Motor neuron (in vitro differentiated cells): Measurements from ENCODE around the gene PNPO. TPM values are rescaled to one million over a fixed set of nuclear protein-coding genes. Genes with fewer than 3 reads are reported as not detected.
A peak's percentile ranks its signal among the peaks of the same experiment; 100 is the strongest.
"Not testable (repeated sequence)": the region's sequence is repeated elsewhere in the genome, so short reads cannot be mapped to it uniquely, and the experiment has no call there.

Experiments
- ATAC-seq, 8 experiments: fragments of 200-7000 bp; cut with Tn5 transposase; replicated peaks in 6 of 8; 2 replicates each; pipeline ENCODE4 v1.8.0; 2021; ENCODE audit warnings: mild to moderate bottlenecking in 8 of 8, moderate library complexity in 8 of 8
- H3K27ac ChIP-seq, 2 donors: fragments of 250-450 bp; sonication (Bioruptor Pico); 2 replicates each; pipeline ENCODE4 v1.9.0; 2021; ENCODE audit warnings: antibody characterized with exemption in 2 of 2, mild to moderate bottlenecking in 2 of 2, moderate library complexity in 1 of 2
- H3K4me1 ChIP-seq, 2 donors: fragments of 250-450 bp; sonication (Bioruptor Pico); replicated peaks in 1 of 2; 2 replicates each; pipeline ENCODE4 v1.6.1; 2021; ENCODE audit warnings: antibody characterized with exemption in 2 of 2, mild to moderate bottlenecking in 2 of 2, moderate library complexity in 1 of 2
- H3K4me3 ChIP-seq, 5 donors: fragments of 250-450 bp; sonication (Bioruptor Pico); 2 replicates each; pipeline ENCODE4 v1.9.0; 2021; ENCODE audit warnings: antibody characterized with exemption in 5 of 5, mild to moderate bottlenecking in 5 of 5, moderate library complexity in 4 of 5
- WGBS, 10 experiments: fragments of 450-650 bp; shearing (Covaris generic); methylation state at CpG; one replicate each; pipeline ENCODE4 v1.0.0; 2022; 5-methylcytosine and 5-hydroxymethylcytosine counted together
- in situ Hi-C, 9 experiments: fragments of 400-800 bp; cut with MboI; loops; one replicate each; pipeline ENCODE4 v1.15.0; 2021; ENCODE audit warnings: low sequenced_read_pairs in 9 of 9, low pct_unique_long_range_greater_than_20kb in 2 of 9; ENCODE audit not compliant: unreplicated experiment in 9 of 9
- total RNA-seq, 8 experiments: library from RNA; unstranded; fragments of 300-600 nt; gene quantifications; 2 replicates each; pipeline versions ENCODE4 v1.2.3 to v1.2.4, GENCODE V29; 2022

The PNPO gene
- total RNA-seq, 8 experiments from 2014 or later: 7.3 to 54.6 (median 10.7) TPM

DNA sequence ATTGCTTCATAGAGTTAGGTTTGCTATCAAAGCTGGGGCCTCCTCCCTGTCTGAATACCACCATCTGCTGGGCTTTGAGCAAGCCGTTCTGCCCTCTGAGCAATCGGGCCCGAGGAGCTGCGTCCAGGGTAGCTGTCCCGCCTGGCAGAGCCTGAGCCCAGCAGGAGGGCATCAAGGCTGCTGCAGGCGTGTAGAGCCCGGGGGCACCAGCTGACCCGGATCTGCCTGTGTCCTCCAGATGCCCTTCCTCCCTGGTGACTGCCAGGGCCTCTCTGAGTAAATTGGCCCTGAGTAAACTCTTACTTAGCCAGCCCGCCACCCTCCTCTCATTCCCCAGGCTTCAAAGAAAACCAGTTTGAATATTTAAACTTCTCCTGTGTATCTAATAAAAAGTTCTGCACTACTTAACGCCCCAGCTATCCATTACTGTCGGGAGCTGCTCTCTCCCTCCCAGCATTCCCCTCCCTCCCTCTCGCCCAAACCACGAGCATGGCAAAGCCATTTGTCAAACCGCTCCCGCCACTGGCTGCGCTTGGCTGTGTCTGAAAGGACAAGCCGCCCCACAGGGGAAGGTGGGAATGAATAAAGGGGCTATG, 46.0 kb downstream of the PNPO start:
- 0 to 30% (median 16%) methylated on average over 1 to 8 of the region's 17 CpGs; no CpG with 5 or more reads in 2 of the 10 experiments for WGBS, 10 experiments
- peak; percentile 76 to 90 (median 86) for ATAC-seq
- no peak overlapping the region for H3K4me3 ChIP-seq
- H3K27ac ChIP-seq: peak overlapping the region in 1 of 2 donors; percentile 23
- in situ Hi-C loops: no loop called here
- peaks cover 66 to 70% of the 10 kb centered on the region in 2 donors for H3K4me1 ChIP-seq

DNA sequence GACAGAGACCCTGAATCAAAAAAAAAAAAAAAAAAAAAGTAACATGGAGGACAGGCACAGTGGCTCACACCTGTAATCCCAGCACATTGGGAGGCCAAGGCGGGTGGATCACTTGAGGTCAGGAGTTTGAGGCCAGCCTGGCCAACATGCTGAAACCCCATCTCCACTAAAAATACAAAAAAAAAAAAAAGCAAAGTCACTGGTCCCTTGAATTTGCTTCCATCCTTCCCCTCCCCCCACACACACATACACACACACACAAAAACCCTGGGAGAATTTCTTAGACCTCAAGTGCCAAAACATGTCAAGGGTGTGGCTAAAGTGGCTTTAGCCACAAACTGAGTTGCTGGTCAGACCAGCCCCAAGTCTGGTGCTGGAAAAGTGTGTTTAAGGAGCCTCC, 47.1 kb downstream of the PNPO start:
- ATAC-seq, H3K4me3 ChIP-seq, H3K27ac ChIP-seq, in situ Hi-C loops: not testable (repeated sequence)
- WGBS, 10 experiments: 67 to 100% methylated on average over 1 of the region's 1 CpG; no CpG with 5 or more reads in 8 of the 10 experiments
- peaks cover 67 to 71% of the 10 kb centered on the region in 2 donors for H3K4me1 ChIP-seq

DNA sequence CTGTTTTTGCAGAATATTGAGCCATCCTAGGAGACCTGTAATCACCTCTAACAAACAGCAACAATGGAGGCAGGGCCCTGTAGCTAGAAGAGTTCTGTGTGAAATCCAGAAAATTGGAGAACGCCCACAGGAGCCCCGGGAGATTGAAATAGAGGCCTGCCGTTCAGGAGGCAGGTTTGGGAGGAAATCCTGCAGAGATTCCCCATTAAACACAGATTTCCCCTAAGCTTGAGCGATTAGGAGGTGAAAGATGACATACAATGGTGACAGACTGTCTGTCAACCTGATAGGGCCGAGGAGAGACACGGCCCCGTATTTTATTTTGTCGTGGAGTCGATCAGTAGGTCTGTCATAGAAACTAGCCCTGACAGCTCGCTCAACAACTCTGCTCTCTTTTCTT, 47.8 kb downstream of the PNPO start:
- no peak for ATAC-seq
- H3K4me3 ChIP-seq: no peak overlapping the region
- WGBS, 10 experiments: 62 to 100% (median 77%) methylated on average over 1 to 9 of the region's 10 CpGs; no CpG with 5 or more reads in 4 of the 10 experiments
- H3K27ac ChIP-seq: no peak overlapping the region
- peaks cover 74 to 78% of the 10 kb centered on the region in 2 donors for H3K4me1 ChIP-seq
- in situ Hi-C loops: no loop called here

DNA sequence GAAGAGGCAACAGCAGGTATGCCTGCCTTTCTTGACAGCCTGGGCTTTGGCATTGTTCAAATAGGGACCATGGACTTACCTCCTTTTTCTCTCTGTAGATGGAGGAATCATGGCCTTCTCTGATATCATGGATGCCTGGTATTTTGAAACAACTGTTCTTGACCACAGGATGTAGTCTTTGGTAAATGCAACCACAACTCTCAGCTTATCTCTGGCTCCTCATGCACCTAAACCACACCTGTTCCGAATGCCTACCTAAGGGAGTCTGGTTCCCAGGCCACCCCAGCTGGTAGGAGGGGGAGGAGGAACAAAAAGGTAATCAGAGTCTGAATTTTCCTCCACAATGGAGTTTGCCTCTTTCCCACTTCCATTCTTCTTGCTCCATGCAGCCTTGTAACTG, 48.3 kb downstream of the PNPO start:
- in situ Hi-C loops: no loop called here
- H3K27ac ChIP-seq: no peak overlapping the region
- peaks cover 79 to 83% of the 10 kb centered on the region in 2 donors for H3K4me1 ChIP-seq
- H3K4me3 ChIP-seq: no peak overlapping the region
- no peak for ATAC-seq
- 86 to 100% (median 100%) methylated on average over 1 of the region's 1 CpG; no CpG with 5 or more reads in 4 of the 10 experiments for WGBS, 10 experiments

DNA sequence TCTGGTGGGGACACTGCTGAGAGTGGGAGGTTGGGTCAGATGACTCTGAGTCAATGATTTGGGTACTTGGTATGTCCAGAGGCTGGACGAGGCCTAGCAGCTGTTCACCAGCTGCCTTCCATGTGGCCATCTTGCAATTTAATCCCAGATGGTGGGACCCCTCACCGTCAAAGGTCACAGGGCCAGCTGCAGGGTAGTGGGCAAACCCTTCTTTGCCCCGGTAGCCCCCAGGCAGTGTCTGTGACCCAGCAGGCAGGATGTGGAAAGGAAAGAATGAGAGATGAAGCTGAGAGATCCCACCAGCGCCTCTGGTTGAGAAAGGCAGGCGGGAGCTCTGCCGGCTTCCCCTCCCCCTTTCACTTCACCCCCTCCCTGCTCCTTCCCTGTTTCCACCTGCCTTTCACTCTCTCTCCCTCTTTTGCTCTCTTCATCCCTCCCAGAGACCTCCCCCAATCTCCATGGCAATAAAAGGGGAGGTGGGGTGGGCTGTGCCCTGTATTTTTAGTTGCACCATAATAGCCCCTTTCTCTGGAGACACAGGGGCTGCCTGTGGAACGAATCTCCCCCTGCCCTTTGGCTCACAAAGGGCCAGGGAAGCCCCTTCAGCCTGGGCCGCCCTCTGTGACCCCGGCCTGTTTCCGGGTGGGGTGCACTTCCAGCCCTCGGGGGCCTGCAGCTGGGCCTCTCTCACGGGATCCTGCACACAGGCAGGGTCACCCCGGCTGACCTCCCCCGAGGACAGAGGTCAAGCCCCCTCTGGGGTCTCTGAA, 49.8 kb downstream of the PNPO start:
- peak overlapping the region; percentile 23 to 60 for H3K27ac ChIP-seq
- H3K4me1 ChIP-seq: peaks cover 94 to 98% of the 10 kb centered on the region in 2 donors
- H3K4me3 ChIP-seq: no peak overlapping the region
- ATAC-seq: peak in 2 of 8 experiments; percentile 6 to 8
- in situ Hi-C loops: no loop called here
- WGBS, 10 experiments: 0 to 80% (median 6%) methylated on average over 1 to 5 of the region's 14 CpGs; no CpG with 5 or more reads in 6 of the 10 experiments

DNA sequence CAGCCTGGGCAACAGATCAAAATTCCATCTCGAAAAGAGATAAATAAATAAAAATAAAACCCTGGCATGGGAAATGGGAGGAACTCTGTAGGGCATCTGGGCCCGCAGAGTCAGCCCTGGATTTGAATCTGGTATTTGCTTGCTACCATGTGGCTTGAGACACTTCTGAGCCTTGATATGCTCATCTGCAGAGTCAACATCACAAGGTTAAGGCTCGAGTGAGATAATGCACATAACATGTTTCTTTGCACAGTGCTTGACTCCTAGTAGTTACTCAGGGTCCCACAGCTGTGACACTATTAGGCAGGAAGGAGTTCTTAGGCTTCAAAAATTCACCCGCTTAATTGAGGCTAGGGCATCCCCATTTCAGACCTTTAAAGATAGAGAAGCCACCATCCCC, 50.8 kb downstream of the PNPO start:
- Histone ChIP-seq H3K4me3 (no peak overlapping the region), H3K27ac (no peak overlapping the region), H3K4me1 (peaks cover 94 to 96% of the 10 kb centered on the region in 2 donors)
- in situ Hi-C loops: no loop called here
- WGBS, 10 experiments: 23 to 100% (median 76%) methylated on average over 1 to 4 of the region's 4 CpGs
- ATAC-seq: peak in 3 of 8 experiments; percentile 7 to 13 (median 9)

DNA sequence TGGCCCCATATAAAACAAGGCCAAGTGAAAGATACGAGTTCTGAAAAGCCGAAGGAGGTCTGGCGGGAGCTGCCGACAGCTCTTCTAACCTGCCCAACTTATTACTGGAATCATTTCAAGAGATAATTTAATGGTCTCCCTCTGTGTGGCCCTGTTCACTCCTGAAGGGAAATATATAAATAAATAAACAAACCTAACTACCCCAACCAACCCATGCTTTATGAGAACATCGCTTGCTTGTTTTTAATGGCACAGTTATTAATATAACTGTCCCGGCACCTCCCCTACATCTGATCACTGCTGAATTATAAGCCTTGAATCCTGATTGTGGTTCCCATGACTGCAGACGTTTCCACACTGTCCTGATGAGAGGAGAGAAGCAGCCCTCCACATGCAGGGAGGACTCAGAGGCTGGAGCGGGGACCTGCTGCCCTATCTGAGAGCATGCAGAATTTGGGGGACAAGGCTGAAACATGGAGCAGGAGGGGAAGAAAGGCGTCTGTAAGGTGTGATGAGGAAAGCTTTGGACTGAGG, 51.7 kb downstream of the PNPO start:
- in situ Hi-C loops: no loop called here
- WGBS, 10 experiments: 18 to 84% (median 48%) methylated on average over 3 to 6 of the region's 9 CpGs; no CpG with 5 or more reads in 5 of the 10 experiments
- Histone ChIP-seq H3K4me3 (no peak overlapping the region), H3K27ac (peak overlapping the region in 1 of 2 donors; percentile 6), H3K4me1 (peaks cover 85 to 94% of the 10 kb centered on the region in 2 donors)
- ATAC-seq: peak in 5 of 8 experiments; percentile 53 to 83 (median 79)

DNA sequence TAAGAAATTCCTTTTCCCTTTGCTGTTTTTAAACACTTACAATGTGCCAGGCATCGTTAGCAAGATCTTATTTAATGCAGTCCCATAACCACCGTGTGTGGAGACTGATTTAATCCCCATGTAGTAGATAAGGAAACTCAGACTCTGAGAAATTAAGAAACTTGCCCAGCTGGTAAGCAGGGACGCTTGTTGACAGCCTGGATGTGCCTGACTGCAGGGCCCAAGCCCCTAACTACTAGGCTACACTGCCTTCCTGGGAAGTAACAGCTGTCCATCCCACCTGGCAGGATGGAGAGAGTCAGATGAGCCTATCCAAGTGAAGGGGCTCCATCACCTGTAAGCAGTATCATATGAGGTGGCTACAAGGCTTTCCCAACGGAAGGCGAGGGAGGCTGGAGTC, 52.6 kb downstream of the PNPO start:
- no peak for ATAC-seq
- H3K27ac ChIP-seq: no peak overlapping the region
- no peak overlapping the region for H3K4me3 ChIP-seq
- 33 to 100% (median 81%) methylated on average over 1 to 5 of the region's 5 CpGs; no CpG with 5 or more reads in 3 of the 10 experiments for WGBS, 10 experiments
- in situ Hi-C loops: no loop called here
- H3K4me1 ChIP-seq: peaks cover 79 to 85% of the 10 kb centered on the region in 2 donors

DNA sequence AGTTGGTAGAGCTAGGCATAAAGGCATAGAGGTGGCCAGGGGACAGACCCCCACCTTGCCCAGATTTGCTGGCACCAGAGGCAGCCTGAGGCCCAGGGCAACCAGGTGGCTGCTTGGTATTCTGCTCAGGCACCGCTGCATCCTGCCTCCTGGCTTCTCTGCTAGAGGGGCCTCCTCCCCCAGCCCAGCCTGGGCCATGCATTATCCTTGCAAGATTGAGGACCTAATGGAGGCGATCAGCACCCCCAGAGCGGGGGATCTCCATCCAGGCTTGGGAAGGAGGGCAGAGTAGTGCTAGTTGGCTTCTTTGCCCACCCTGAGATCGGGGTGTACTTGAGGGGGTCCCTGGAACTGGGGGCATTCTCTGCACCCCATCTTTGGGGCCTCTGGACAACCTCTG, 53.4 kb downstream of the PNPO start:
- WGBS, 10 experiments: 37 to 75% (median 65%) methylated on average over 2 to 3 of the region's 4 CpGs; no CpG with 5 or more reads in 7 of the 10 experiments
- Histone ChIP-seq H3K27ac (peak overlapping the region; percentile 17 to 26), H3K4me1 (peaks cover 77 to 80% of the 10 kb centered on the region in 2 donors), H3K4me3 (no peak overlapping the region)
- peak in 4 of 8 experiments; percentile 4 to 42 (median 28) for ATAC-seq
- in situ Hi-C loops: no loop called here

DNA sequence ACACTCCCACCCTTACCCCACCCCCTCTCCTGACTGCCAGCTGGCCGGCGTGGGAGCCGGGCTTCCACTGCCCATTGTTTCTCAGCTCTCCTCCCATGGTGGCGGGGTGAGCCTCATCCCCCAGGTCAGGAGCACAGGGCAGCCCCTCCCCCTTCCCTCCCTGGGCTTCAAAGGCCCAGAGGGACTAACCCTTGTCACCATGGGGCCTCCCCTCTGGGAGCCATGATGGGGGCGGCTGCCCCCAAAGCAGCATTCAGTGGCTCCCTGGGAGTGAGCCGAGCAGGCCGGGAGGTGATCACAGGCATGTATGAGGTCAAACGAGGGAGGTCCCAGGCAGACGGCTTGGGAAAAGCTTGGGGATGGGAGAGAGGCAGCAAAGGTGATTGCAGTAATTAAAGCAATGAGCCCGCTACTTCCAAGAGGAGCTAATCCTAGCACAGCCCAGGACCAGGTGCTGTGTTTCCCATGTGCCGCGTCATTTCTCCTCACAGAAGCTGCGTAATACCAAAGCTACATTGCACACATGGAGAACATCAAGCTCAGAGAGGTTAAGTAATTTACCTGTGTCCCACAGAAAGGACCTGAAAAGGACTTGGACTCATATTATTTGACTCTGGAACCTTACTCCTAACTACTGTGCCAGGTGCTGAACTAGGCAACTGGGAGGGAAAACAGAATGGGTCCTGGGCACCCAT, 54.0 kb downstream of the PNPO start:
- Histone ChIP-seq H3K4me3 (no peak overlapping the region), H3K4me1 (peaks cover 75 to 78% of the 10 kb centered on the region in 2 donors), H3K27ac (peak overlapping the region; percentile 26 to 49)
- in situ Hi-C loops: no loop called here
- WGBS, 10 experiments: 0 to 67% (median 40%) methylated on average over 1 to 5 of the region's 13 CpGs; no CpG with 5 or more reads in 6 of the 10 experiments
- ATAC-seq: peak in 5 of 8 experiments; percentile 30 to 50 (median 36)

DNA sequence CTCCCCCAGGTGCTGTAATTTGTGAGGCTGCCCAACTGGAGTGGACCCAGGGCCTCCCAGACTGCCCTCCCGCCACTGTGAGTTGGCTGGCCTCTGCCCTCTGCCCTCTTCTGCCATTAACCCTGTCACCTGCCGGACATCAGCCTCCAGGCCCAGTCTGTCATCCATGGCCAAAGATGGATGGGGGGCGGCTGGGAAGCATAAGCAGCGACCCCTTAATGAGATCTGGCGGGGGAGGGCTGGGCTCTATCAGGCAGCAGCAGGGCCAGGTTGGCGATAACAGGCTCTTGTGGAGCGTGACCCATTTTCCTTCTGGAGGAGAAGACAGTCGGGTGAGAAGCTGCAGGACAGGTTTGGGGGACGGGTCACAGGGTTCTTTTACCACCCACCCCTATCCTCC, 54.8 kb downstream of the PNPO start:
- H3K4me3 ChIP-seq: no peak overlapping the region
- 0 to 30% (median 13%) methylated on average over 2 to 4 of the region's 9 CpGs; no CpG with 5 or more reads in 7 of the 10 experiments for WGBS, 10 experiments
- ATAC-seq: peak in 3 of 8 experiments; percentile 3 to 15 (median 9)
- in situ Hi-C loops: no loop called here
- peak overlapping the region; percentile 44 to 65 for H3K27ac ChIP-seq
- H3K4me1 ChIP-seq: peaks cover 66 to 70% of the 10 kb centered on the region in 2 donors

DNA sequence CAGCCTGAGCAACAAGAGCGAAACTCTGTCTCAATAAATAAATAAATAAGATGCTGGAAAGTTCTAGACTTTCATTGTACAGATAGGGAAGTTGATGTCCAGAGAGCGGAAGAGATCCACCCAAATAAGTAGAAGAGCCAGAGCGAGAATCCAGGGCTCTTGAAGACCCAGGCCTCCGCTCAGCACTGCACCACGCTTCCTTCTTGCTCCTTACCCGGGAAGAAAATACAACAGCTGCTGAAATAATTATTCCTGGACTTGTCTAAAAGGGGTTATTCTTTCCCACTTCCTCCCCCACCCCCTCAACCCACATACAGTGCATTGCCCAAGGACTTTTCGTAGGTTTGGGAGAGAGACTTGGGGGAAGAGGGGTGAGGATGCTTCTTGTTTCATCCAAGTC, 56.2 kb downstream of the PNPO start:
- WGBS, 10 experiments: 13 to 95% (median 83%) methylated on average over 1 to 7 of the region's 7 CpGs; no CpG with 5 or more reads in 3 of the 10 experiments
- in situ Hi-C loops: no loop called here
- ATAC-seq: no peak
- no peak overlapping the region for H3K27ac ChIP-seq
- peaks cover 61 to 64% of the 10 kb centered on the region in 2 donors for H3K4me1 ChIP-seq
- H3K4me3 ChIP-seq: no peak overlapping the region
